SIG-M5 (cell line): ENCODE measurements around the gene NRXN3.
"Not testable (repeated sequence)": the region's sequence is repeated elsewhere in the genome, so short reads cannot be mapped to it uniquely, and the experiment has no call there.

Experiments
- DNase-seq: peaks from one replicate; lab custom pipeline; 2025; lab: John Stamatoyannopoulos, UW

Gene NRXN3

DNA sequence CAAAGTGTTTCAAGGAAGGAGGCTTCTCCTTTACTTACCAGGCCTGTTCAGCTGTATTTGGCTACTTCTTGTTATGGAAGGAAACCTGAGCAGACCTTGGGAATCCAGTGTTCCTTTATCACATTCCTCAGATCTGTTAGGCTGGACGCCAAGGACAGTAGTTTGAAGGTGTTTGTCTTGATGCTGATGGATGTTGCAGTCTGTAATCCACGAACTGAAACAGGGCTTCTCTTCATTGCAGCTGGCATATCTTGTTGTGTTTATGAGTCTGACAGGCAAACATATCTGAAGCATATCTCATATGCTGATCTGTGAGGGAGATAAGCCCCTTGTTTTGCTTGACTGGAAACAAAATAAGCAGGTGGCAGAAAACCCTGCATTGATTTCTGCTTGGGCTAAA lies 904.3 kb downstream of the NRXN3 start:
- no peak for DNase-seq

DNA sequence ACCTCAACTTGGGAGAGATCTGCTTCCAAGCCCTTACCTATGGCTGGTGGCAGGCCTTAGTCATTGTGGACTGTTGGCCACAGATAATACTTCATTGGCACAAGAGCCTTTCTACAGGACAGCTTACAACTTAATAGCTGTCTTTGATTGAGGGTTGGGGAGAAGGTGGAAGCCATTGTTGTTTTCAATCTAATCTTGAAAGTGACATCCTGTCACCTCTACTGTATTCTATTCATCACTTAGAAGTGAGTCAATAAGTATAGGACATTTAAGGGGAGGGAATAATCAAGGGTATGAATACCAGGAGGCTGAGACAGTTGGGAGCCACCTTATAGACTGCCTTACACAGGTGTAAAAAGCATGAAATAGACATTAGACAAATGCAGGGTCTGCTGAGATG lies 906.3 kb downstream of the NRXN3 start:
- DNase-seq: no peak

DNA sequence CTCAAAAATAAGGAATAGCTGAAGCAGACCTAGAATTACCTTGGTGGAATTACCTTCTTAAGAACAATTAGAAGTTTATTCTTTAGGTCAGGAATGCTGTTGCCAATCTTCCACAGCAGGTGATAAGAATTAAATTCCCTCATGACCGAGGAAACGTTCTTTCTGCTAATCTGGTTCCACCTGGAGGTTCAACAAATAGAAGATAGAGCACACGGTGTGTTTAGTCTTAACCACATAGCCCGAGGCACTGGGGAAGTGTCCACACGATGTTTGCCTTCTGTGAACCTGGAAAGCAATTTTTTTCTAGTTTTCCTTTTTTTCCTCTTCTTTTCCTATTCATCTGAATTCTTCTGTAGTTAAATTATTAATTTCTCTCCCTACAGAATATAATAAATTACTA lies 906.9 kb downstream of the NRXN3 start:
- no peak for DNase-seq

DNA sequence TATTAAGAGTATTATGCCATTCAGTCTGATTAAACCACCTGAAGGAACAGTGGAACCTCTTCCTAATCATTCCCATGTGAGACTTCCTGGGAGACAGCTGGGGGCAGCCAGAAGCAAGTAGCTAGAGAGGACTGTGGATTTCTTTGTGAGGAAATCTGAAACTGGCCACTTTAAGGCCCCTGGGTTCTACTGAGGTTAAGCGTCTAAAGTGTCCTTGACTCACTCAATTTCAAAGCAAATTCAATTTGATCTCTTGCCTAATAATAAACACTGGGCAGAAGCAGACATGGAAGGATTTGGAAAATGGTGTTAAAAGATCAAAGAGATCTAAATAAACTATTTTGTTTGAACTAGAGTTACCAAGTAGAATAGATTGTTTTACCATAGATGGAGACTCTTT lies 909.9 kb downstream of the NRXN3 start:
- DNase-seq: no peak

DNA sequence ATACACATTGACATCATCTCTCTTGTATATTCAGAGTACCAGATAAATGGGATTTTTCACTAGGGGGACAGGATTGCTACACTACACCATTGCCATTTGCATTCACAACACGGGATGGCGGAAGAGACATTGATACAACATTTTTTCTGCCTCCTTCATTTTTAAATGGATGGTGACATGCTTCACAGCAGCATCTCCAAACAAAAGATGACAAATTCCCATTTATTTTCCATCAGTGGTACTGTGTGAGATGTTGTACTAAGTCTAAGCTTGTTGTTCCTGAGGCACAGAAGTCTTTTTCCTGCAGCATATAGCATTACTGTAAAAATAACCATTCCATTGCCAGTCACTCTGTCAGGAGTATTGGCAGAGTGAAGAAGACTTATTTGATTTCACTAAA lies 912.7 kb downstream of the NRXN3 start:
- no peak for DNase-seq

DNA sequence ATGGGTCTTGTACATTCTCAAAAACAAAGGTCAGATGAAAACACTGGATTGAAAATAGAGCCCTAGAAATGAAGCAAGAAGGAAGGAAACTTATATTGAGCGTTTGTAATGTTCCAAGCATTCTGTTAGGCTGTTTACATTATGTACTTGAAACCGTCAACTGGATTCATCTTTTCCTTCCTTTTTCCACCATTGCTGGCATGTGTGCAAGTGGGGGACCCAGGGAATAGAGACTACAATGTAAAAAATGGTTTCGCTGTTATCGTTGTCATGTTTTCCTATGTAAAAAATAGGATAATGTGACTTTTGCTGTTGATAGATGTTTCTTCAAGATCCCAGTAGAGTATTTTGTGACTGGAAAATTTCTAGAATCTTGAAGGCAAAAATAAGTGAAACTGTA lies 913.2 kb downstream of the NRXN3 start:
- no peak for DNase-seq

DNA sequence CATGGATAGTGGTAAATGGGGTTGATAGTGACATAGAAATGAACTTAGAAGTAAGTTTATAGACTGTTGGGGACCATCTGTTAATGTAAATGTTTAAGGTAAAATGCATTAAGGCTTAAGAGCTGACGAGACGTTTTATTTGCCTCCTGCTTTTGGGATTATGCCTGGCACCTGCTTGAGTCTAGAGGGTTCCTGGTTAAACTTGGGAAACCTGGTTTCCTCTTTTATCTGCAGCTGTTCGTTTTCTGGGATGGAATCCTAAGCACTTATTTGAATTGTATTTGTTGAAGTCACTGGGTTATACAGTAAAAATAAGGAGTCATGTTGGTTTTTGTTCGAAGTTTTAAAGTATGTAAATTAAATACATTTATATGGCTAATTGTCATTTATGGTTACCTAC lies 914.7 kb downstream of the NRXN3 start:
- DNase-seq: no peak

DNA sequence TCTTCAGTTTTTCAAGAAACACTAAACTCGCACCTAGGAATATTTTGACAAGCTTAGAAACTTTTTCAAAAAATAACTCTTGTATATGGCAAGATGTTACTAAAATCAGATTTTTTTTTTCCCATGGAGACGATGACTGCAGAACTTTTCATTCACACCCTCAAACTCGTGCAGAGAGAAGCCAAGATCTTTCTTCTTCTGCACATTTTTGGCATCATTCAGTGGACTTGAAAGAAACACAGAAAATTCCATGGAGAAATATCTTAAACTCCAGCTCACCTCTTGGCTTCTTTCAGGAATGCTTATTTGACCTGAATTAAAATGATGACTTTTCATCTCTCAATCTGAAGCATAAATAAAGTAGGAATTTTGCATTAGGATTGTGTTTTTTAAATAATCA lies 919.4 kb downstream of the NRXN3 start:
- DNase-seq: no peak

DNA sequence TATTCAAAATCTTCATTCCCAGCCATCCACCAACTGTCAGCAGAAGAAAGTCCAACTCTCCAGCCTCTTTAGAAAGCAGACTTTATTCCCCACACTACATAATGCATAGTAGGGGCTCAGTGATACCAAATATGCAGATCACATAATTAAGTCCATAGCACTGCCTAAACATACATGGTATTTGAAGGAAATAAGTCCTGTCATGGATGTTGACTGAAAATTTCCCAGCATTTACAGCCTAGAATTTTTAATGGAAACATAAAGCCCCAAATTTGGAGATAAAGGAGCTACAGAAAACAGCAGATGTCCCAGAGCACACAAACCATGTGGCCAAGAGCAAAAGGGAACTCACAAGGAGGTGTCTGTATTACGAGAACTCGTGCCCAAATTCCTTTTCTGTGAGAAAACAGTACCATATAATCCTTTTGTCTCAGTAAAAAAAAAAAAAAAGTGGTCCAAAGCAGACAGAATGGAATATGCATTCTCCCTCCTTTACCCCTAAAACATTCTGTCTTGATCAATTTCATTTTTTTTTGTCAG lies 920.5 kb downstream of the NRXN3 start:
- DNase-seq: no peak

DNA sequence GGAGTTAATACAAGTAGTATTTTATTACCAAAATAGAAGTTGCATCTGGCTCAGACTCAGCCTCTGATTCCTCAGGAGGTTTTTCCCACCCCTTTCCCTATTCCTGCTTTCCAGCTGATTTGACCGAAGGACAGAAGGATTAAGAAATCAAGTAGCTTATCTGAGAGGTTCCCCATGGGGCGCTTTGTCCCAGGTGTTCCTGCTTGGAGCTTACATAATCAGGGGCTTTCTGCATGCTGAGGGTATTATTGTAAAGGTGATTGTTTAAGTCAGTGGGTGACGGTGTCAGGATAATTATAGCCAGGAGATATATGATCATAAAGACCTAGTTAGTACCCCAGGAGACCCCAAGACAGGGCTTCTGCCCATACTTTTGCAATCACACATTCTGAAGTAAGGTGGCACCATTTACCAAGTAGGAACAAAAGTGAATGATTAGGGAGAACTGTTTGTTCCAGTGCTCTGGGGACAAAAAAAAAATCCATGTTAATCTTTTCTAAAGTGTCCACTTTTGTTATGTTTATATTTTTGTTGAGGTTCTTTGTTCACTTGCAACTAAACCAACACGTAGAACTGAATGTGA lies 921.3 kb downstream of the NRXN3 start:
- no peak for DNase-seq

DNA sequence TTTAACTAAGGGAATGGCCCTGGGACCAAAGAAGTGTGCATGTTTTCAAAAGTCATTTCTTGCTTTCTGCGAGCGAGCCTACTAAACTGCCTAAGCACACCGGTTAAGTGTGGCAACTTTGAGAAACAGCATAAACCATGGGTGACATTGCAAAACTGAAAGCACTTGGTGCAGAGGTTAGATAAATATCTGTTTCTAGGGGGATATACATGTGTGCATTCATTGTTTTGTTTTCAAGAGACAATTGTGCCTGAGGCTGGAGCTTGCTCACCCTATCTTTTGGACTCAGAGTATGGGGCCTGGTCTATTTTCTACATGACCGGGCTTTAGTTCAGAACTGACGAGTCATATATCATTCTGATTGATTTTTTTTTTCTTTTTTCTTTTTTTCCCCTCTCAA lies 923.4 kb downstream of the NRXN3 start:
- no peak for DNase-seq

DNA sequence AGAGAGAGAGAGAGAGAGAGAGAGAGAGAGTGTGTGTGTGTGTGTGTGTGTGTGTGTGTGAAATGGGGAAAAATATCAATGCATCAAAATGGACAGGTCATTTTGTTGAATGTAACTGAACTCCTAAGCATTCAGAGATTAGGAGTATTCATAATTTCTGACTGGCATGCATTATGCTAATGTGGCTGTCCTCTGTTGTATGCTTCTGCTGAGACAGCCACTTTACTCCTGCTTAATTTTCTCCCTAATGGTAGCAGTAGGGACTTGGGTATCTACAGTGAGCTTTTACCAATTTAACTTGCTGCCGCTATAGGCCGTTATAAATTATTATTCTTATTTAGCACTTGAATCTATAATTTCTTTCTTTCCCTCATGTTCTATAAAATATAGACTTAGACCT lies 924.8 kb downstream of the NRXN3 start:
- no peak for DNase-seq

DNA sequence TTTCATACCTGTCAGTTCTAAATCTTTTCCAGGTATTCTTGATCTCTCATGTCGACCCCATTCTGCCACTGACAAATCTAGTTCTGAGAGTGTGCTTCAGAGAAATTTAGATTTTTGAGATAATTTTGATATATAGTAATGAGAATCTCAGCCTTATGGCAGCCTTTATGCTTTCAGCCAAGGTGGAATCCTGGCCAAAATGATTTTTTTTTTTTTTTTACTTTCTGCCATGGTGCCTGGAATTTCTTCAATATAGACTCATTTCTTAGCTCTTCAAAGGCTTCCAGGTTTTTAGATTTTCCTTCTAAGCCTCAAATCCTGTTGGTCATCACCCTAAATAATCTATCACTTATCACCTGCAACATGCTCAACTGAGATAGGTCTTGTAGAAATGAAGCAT lies 926.6 kb downstream of the NRXN3 start:
- DNase-seq: no peak

DNA sequence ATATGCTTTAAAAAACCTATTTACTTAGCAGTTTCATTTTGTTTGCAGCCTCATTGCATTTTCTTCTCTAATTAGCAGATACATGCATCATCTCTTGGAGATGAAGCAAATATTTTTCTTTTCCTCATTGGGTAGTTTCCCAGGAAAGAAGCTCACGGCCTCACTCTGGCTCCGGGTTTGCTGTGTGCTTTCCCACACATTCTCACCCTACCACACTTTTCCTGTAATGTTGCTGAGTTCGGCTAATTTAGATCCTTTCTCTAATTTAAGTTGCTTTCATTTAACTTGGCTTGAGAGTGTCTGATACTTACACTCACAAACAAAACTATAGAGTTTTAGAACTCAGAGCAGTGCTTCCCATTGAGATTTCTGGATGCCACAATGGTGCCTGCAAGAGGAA lies 928.2 kb downstream of the NRXN3 start:
- DNase-seq: no peak

DNA sequence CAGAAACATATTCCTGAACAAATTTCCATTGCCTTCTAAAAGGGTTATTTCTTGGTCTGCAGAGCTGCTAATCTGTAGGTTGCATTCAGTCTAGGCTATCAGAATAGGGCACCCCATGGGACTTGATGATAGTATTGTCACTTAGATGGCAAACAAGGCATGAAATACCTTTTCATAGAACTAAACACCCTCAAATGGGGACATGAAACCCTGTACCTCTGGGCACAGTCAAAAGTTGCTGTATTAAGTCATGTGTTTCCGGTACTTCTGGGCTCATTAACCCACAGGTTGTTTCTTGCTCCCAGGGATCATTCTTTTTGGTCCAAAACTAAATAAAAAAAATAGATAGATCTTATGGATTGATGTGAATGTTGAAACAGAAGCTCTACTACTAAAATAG lies 930.4 kb downstream of the NRXN3 start:
- DNase-seq: no peak

DNA sequence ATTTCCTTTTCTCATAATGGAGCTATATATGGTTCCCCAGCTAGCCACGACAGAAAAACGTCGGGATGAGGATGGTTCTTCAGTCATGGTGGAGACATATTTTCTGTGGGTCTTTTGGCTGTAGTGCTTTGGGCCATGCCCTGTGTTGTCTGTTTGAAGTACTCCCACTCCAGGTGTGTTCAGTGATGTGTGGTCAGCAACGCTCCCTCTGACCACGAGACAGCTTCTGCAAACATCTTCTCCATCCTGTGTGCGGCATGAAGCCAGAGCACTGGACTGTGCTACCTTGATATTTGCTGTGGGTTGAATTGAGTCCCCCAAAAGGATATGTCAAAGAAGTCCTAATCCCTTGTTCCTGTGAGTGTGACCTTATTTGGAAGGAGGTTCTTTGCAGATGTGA lies 931.2 kb downstream of the NRXN3 start:
- no peak for DNase-seq

DNA sequence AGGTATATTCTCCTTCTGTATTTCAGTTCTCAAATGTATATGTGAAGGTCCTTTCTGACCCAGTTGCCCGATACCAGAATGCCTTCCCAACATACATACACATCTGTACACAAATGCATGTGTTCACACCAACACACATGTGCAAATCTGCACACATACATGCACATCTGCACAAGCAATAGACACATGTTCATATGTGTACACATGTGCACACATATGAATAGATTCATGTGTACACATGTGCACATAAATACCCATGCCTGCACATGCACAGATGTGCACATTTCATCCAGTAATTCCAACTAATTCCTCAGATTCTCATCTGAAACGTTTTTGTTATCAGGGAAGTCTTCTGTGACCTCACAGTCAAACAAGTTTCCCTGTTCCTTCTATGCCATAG lies 933.6 kb downstream of the NRXN3 start:
- DNase-seq: no peak

DNA sequence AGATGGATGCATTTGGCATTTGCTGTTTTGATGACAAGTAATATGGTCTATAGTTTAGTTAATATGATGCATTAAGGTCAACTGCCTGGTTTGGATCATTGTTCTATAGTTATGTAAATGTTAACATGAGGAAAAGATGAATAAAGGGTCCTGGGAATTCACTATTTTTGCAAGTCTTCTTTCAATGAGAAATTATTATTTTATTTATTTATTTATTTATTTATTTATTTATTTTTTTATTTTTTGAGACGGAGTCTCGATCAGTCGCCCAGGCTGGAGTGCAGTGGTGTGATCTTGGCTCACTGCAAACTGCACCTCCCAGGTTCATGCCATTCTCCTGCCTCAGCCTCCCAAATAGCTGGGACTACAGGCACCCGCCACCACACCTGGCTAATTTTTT lies 940.4 kb downstream of the NRXN3 start:
- DNase-seq: not testable (repeated sequence)

DNA sequence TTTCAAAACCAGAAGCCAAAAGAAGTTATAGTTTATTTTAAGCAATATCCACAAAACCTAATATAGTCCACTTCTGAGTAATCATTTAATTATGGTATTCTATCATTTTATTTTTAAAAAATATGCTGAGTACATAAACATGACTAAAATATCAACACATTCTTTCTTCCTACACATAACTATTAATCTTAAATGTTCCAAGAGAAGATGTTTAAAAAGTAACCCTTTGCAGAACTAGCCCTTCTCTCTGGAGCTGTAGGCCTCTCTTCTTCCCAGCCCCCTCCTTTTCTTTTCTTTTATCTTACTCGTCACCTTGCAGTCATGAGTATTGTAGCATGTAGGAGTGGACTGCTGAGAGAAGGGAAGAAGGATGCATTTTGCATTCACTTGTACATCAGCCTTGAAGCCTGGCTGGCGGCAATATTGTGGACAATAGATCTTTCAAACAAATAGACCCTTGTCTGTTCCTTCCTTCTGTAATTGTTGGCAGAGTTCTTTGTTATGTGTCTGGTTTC lies 941.9 kb downstream of the NRXN3 start:
- DNase-seq: no peak

DNA sequence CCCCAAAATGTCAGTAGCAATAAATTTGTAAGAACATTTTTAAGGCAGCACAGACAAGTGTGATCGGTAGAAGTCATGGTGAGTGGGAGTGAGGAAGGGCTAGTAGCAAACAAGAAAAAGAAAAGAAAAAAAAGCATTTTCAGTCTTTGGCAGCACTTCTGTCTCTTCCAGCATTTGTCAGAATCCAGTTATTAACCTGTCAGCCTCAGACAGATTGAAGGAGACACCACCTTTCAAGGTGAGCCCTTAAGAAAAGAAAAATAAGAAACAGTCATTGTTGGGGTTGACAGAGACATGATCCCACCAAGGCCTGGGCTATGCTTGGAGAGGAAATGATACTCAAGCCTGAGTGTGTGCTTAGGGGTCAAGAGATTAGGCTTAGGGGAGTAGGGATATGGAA lies 947.4 kb downstream of the NRXN3 start:
- no peak for DNase-seq

DNA sequence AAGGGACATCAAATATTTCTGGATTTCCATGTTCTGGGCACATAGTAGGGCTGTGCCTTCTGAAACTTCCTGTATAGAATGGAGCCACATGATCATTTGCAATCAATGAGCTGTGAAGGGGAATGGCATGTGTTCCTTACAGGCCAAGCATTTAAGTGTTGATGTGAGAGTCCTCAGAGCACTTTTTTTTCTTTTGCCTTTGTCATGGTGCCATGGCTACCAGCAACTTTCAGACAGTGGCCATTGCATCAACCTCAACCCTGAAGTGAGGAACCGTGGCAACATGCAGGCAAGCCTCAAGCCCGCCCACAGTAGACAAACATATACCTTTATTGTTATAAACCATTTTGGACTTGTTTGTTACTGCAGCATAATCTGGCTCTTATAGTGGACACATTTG lies 948.1 kb downstream of the NRXN3 start:
- no peak for DNase-seq

DNA sequence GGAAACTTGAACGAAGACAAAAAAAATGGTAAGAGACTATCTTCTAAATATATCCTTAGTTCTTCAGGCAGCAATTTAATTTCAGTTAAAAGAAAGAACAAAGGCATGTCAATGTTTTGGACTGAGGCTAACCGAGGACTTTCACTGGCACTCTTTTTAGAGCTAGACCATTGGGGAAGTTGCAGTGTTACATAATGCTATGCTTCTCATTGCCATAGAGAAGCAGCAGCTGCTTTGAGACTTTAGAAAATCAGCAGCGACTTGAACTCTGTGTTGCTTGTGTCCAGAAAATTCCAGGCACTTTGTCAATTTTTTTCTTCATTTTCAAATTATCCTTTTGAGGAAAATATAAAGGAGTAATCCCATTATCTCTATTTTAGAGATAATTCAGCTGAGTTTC lies 964.2 kb downstream of the NRXN3 start:
- no peak for DNase-seq

DNA sequence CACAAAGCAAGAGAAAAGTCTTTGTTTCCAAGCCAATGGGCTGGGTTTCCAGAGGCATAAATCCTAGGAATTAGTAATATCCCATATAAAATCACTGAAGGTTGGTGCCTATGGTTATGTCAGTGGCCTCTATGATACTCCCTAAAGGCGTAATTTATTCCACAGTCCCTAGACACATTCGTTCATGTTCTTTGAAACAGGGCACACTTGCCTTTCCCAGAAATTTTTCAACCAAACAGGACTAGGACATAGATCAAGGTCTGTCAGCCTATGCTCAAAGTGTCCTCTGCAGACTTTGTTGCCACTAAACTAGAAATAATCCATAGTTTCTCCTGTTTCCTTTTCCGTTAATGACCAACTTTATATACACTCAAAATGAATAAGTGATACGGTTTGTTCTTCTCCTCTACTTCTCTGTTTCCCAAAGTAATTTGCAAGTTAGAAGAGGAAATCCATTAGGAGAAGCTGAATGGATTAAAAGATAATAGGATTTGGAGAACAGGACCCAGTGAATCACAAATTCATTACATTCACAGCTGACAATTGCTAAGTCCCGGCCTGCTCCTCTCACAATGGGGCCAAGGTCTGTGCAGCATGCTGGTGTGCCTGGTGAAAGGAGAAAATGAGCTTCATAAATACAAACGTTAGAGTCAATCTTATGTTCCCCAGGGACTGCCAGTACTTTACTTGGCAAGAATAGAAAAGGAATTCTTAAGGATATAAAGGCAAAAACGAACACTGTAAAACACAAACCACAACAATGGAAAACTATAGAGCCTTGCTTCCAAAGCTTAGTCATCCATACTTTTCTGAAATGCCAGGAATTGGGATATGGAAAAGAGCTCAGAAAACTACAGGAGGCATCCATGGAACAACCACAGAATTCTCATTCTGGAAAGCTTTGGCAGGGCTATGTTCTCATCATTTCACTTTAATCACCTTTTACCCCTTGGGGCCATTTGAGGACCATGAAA lies 966.2 kb downstream of the NRXN3 start:
- no peak for DNase-seq
